Ramos (cell line): ENCODE data around the gene FAM193B.

Experiments
- in situ Hi-C: fragments of 300-500 bp; cut with MboI; formaldehyde crosslinking; loops from one replicate; pipeline ENCODE4 v1.14.3; 2022; ENCODE audit warnings: low sequenced_read_pairs; ENCODE audit not compliant: unreplicated experiment

Gene FAM193B

DNA sequence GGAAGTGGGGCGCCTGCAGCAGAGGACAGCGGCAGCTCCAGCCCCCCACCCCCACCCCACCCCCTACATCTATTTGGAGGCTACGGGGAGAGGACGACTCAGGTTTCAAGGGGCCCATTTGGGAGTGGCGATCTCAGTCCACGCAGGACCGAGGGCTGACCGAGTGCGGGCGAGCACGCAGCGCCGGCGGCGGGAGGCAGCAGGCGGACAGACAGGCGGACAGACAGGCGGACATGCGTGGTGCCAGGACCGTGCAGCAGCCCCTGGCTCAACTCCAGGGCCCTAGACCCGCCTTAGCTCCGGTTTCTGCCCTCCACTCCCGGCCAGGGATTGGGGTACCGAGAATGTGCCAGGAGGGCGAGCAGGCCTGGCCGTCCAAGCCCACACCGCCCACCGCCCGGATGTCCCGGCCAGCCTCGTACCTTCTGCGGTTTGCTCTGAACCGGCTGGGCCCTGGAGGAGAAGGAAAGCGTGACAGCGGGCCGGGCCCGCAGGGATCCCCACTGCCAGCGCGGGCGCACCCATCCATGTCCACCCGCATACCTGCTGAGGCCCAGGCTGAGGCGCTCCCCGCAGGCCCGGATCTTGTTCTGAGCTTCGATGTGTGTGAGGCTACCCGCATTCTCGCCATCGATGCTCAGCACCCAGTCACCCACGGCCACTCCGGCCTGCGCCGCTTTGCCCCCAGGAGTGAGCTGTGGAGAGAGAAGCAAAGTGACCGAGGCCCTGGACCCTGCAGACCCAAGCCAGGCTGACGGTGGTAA is 62.2 kb downstream of the FAM193B start:
- in situ Hi-C loops: loop anchor here (25.0 kb wide), 1 partner anchor 955 kb away; the partner anchor contains the start of genes CDHR2 and RNF44

DNA sequence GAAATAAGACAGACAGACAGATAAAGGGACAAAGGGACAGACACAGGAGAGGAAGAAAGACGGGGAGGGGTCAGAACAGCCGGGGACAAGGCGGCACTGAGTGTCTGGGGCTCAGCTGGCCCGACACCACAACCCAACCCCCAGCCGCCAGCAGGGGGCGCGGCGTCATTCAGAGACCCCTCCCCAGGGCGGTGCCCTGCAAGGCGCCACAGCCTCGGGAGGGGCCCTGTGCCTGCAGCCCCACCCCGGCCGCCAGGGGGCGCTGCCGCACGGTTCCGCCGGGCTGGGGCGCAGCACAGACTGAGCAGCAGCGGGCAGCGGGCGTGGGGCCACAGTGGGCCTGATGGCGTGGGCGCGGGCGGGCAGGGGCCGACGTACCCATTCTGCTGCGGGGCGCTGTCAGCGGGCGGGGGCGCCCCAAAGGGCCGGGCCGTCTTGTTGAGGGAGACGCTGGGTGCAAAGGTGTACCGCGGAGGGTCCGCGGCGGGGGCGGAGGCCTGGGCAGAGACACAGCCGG is 62.9 kb downstream of the FAM193B start:
- in situ Hi-C loops: loop anchor here (25.0 kb wide), 1 partner anchor 954 kb away; the partner anchor contains the start of genes CDHR2 and RNF44

DNA sequence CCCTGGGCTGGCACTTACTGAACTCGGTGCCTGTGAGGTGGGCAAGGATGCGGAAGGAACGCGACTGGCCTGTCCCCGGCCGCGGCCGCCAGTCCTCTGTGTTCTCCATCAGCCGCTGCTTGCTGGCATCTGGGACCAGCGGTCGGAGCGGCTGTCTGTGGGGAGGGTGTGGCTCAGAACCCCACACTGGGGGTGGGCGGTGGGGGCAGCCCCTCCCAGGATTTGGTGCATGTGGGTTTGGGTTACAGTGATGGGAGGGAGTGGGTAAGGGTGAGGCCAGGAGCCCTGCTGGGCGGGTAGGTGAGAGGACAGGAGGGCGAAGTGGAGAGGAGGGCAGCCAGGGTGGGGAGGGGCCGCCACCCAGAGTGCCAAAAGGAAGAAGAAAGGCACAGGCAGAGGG is 63.4 kb downstream of the FAM193B start:
- in situ Hi-C loops: loop anchor here (25.0 kb wide), 1 partner anchor 954 kb away; the partner anchor contains the start of genes CDHR2 and RNF44

DNA sequence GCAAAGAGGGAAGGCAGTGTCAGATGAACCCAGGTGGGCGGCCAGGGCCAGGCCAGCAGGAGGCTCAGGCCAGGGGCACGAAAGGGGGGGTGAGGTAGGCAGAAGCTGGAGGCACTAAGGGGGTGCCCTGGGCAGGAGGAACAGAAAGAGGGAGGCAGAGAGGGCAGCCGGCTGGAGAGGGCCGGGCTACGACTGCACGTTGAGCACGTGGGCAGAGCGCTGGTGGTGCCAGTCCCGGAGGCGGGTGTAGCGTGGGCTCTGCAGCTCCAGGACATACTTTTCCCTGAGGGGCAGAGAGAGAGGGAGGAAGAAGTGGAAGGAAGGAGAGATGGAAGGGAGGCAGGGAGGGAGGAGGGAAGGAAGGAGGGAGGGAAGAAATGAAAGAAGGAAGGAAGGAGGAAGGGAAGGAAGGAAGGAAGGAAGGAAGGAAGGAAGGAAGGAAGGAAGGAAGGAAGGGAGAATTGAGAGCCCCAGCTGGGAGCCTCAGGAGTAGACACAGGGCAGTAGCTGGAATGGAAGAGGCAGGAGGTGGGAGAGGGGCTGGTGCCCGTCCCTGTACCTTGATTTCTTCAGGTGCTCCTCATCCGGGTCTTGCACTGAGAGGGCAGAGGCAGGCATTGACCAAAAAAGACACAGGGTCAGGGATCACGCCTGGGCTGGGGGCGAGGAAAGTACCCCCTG is 63.9 kb downstream of the FAM193B start:
- in situ Hi-C loops: loop anchor here (25.0 kb wide), 1 partner anchor 953 kb away; the partner anchor contains the start of genes CDHR2 and RNF44

- in situ Hi-C loops: loop anchor here (25.0 kb wide), 1 partner anchor 952 kb away; the partner anchor contains the start of genes CDHR2 and RNF44
These were observed 65.1 kb downstream of the FAM193B start for GRCh38 chr5:177489119-177489716.

GRCh38 chr5:177487975-177488374 is 66.4 kb downstream of the FAM193B start:
- in situ Hi-C loops: loop anchor here (25.0 kb wide), 1 partner anchor 951 kb away; the partner anchor contains the start of genes CDHR2 and RNF44

GRCh38 chr5:177487144-177487543 is 67.2 kb downstream of the FAM193B start:
- in situ Hi-C loops: loop anchor here (25.0 kb wide), 1 partner anchor 950 kb away; the partner anchor contains the start of genes CDHR2 and RNF44

DNA sequence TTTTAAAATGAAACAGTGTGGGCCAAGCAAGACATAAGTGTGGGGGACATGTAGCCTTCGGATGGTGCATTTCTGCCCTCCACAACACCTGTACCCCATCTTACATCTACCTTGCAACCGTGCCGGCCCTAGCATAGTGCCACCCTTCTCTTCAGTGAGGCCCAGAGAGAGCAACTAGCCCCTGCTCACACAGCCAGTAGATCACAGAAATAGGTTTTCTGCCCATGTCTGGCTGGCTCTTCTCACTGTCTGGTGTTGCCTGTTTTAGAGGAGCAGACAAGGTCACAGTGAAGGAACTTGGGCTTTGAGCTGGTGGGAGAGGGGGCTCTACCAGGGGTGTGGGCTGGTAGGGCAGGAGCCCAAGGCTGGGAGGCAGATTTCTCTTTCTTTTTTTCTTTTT is 68.1 kb downstream of the FAM193B start:
- in situ Hi-C loops: loop anchor here (25.0 kb wide), 1 partner anchor 949 kb away; the partner anchor contains the start of genes CDHR2 and RNF44

GRCh38 chr5:177485753-177486152 is 68.6 kb downstream of the FAM193B start:
- in situ Hi-C loops: loop anchor here (25.0 kb wide), 1 partner anchor 948 kb away; the partner anchor contains the start of genes CDHR2 and RNF44

GRCh38 chr5:177484902-177485549 is 69.3 kb downstream of the FAM193B start:
- in situ Hi-C loops: loop anchor here (25.0 kb wide), 1 partner anchor 948 kb away; the partner anchor contains the start of genes CDHR2 and RNF44

DNA sequence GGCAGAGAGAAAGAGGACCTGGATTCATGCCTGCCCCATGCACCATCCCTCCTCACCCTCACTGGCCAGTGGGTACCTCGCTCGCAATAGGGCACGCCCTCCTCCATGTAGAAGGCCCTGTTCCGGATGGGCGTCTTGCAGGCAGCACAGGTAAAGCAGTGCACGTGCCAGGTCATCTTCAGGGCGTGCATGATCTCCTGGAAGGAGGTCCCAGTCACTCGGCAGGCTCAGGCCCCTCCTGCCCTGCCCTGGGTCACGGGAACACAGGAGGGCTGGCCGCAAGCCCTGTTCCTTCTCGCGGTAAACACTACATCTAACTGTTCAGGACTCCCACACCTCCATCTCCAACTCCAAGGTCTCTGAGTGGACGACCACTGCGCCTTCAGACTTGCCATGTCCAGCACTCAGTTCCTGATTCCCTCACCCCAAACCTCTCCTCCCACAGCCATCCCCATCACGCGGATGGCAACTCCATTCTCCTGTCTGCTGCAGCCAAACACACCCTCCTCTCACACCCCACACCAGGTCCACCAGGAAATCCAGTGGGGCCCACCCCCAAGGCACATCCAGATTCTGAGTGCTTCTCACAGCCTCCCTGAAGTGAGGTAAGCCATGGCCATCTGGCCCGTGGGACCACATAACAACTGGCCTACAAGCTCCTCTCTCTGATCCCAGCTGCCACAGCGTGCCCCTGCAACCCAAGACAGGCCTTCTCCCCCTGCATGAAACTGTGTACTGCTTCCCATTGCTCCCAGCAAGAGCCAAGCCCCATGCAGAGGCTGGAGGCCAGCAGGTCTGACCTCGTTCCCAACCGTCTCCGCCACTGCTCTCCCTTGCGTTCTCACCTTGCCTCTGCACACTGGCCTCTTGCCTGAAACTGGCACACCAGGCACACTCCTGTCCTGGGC is 70.1 kb downstream of the FAM193B start:
- in situ Hi-C loops: loop anchor here (25.0 kb wide), 1 partner anchor 947 kb away; the partner anchor contains the start of genes CDHR2 and RNF44

DNA sequence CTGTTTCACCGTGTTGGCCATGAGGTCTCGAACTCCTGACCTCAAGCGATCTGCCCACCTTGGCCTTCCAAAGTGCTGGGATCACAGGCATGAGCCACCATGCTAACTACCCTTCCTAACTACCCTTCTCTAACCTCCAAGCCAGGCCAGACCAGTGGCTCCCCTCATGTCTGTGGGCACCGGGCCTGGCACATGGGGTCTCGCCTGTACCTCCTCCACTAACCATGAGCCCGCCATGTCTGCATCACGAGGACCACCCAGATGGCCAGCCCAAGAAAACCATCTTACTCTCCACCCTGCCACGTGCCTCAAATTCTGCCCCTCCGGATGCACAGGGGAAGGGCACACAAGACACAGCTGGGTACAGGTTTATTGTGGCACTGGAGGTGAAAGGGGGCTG is 71.3 kb downstream of the FAM193B start:
- in situ Hi-C loops: loop anchor here (25.0 kb wide), 1 partner anchor 946 kb away; the partner anchor contains the start of genes CDHR2 and RNF44

DNA sequence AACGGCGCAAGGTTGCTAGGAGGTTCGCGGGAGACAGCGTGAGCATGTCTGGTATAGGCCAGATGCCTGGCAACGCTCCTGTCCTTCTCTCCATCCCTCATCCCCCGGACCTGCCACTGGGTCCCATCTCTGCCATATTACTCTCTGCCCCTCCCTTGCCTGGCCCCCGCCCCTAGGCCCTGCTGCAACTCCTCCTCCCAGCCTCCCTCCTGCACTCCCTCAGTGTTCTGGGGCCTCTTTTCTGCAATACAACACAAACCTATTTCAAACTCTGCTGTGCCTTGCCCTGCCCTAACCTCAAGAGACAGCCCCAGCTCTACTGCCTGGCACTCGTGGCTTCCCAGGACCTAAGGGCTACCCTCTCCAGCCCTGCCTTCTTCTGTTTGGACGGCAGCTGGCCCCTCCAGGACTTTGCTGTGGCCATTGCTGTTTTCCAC is 72.0 kb downstream of the FAM193B start:
- in situ Hi-C loops: loop anchor here (25.0 kb wide), 1 partner anchor 945 kb away; the partner anchor contains the start of genes CDHR2 and RNF44

- in situ Hi-C loops: loop anchor here (25.0 kb wide), 1 partner anchor 942 kb away; the partner anchor contains the start of genes CDHR2 and RNF44
These were observed 74.6 kb downstream of the FAM193B start for GRCh38 chr5:177479774-177480173.

- in situ Hi-C loops: loop anchor here (25.0 kb wide), 1 partner anchor 942 kb away; the partner anchor contains the start of genes CDHR2 and RNF44
These were observed 75.4 kb downstream of the FAM193B start for GRCh38 chr5:177478711-177479646.

DNA sequence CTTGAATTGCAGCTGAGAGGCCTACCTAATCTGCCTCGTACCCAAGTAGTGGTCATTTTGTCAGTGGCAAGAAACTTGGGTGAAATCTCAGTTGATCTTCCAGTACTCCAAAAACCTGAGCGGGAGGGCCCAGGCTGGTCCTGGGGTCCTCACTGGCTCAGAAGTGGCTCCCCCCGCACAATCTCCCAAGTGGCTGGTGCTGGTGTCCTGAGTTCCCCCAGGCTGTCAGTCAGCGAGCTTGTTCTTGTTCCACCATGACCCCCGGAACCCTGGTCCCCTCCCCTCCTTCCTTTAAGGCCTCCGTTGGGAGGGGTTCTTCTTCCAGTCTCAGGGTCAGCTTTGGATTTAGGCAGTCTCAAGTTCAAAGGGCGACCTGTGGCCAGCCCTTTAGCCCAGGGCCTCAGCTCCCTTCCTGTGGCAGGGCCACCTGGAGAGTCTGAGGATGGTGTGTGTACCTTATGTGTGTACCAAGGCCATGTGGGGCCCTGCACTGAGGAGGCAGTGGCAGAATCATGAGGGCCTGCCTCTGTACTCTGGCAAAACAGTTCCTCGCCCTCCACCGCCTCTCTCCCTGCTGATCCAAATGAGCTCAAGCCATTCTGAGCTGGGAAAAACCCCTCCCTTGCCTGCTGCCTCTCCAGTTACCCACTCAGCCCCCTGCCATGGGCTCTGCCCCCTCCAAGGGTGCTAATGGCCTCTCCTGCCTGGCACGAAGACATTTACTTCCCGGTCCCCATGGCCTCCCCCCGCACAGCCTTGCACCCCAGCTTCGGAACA is 76.5 kb downstream of the FAM193B start:
- in situ Hi-C loops: loop anchor here (25.0 kb wide), 1 partner anchor 941 kb away; the partner anchor contains the start of genes CDHR2 and RNF44
